Neural crest cell (in vitro differentiated cells): ENCODE results near the gene RBBP5. TPM values are rescaled to one million over a fixed set of nuclear protein-coding genes. Genes with fewer than 3 reads are reported as not detected.

Source experiments
- DNase-seq: peaks from one replicate; pipeline ENCODE4 v3.0.0; 2021; ENCODE audit warnings: low read depth, mixed read lengths, low spot score
- H3K27ac Mint-ChIP-seq: one replicate; pipeline ENCODE4 v1.8.0; 2021; ENCODE audit warnings: mild to moderate bottlenecking, mixed read lengths; ENCODE audit not compliant: unreplicated experiment
- H3K27me3 Mint-ChIP-seq: 2 replicates; pipeline ENCODE4 v1.8.0; 2021; ENCODE audit warnings: low read depth, mild to moderate bottlenecking, mixed read lengths
- H3K36me3 Mint-ChIP-seq: 2 replicates; pipeline ENCODE4 v1.8.0; 2021; ENCODE audit warnings: low read depth, mild to moderate bottlenecking, mixed read lengths
- H3K4me1 Mint-ChIP-seq: 2 replicates; pipeline ENCODE4 v1.8.0; 2021; ENCODE audit warnings: mixed read lengths
- H3K4me3 Mint-ChIP-seq: one replicate; pipeline ENCODE4 v1.8.0; 2021; ENCODE audit warnings: mild to moderate bottlenecking, mixed read lengths
- H3K9me3 Mint-ChIP-seq: 2 replicates; pipeline ENCODE4 v1.8.0; 2021; ENCODE audit warnings: mixed read lengths
- CTCF ChIP-seq: fragments of 200-600 bp; sonication (generic); conservative IDR thresholded peaks from 2 replicates; pipeline ENCODE4 v1.5.0; 2021; ENCODE audit warnings: antibody characterized with exemption, mild to moderate bottlenecking
- total RNA-seq: library from RNA; stranded (reverse); gene quantifications from 2 replicates; pipeline ENCODE4 v1.2.1, GENCODE V29; 2021

The RBBP5 gene
- total RNA-seq, 1 donor from 2014 or later: 22.8 TPM

- no peaks in the 10 kb centered on the region for H3K9me3 Mint-ChIP-seq
- H3K27me3 Mint-ChIP-seq: no peaks in the 10 kb centered on the region
- TF ChIP-seq CTCF: peak; percentile 83
- H3K4me1 Mint-ChIP-seq: peaks cover 14% of the 10 kb centered on the region
- H3K4me3 Mint-ChIP-seq: no peak overlapping the region
- H3K36me3 Mint-ChIP-seq: peaks cover 2% of the 10 kb centered on the region
- peak; percentile 80 for DNase-seq
- H3K27ac Mint-ChIP-seq: no peak overlapping the region
These were observed 19.7 kb upstream of the RBBP5 start for GRCh38 chr1:205141236-205142101.

- Mint-ChIP-seq H3K36me3 (peaks cover 2% of the 10 kb centered on the region), H3K27ac (no peak overlapping the region), H3K4me3 (no peak overlapping the region), H3K4me1 (peaks cover 13% of the 10 kb centered on the region), H3K27me3 (no peaks in the 10 kb centered on the region), H3K9me3 (no peaks in the 10 kb centered on the region)
- DNase-seq: no peak
- TF ChIP-seq CTCF: no peak
These were observed 18.3 kb upstream of the RBBP5 start for GRCh38 chr1:205140113-205140512.

GRCh38 chr1:205137901-205138300 lies 16.1 kb upstream of the RBBP5 start:
- H3K4me1 Mint-ChIP-seq: peaks cover 4% of the 10 kb centered on the region
- H3K9me3 Mint-ChIP-seq: no peaks in the 10 kb centered on the region
- no peak for TF ChIP-seq CTCF
- no peak overlapping the region for H3K4me3 Mint-ChIP-seq
- H3K27me3 Mint-ChIP-seq: no peaks in the 10 kb centered on the region
- no peak for DNase-seq
- no peak overlapping the region for H3K27ac Mint-ChIP-seq
- no peaks in the 10 kb centered on the region for H3K36me3 Mint-ChIP-seq

- DNase-seq: no peak
- Mint-ChIP-seq H3K4me1 (no peaks in the 10 kb centered on the region), H3K27me3 (no peaks in the 10 kb centered on the region), H3K4me3 (no peak overlapping the region), H3K27ac (no peak overlapping the region), H3K36me3 (no peaks in the 10 kb centered on the region), H3K9me3 (no peaks in the 10 kb centered on the region)
- no peak for TF ChIP-seq CTCF
These were observed 11.5 kb upstream of the RBBP5 start for GRCh38 chr1:205133287-205133686.

GRCh38 chr1:205129447-205130029 lies 7.8 kb upstream of the RBBP5 start:
- TF ChIP-seq CTCF: no peak
- Mint-ChIP-seq H3K27me3 (no peaks in the 10 kb centered on the region), H3K27ac (no peak overlapping the region), H3K36me3 (no peaks in the 10 kb centered on the region), H3K4me3 (no peak overlapping the region), H3K4me1 (no peaks in the 10 kb centered on the region), H3K9me3 (no peaks in the 10 kb centered on the region)
- DNase-seq: no peak
